Thymus (tissue), 11 donors: ENCODE measurements around the gene TMPO. TPM values are rescaled to one million over a fixed set of nuclear protein-coding genes. Genes with fewer than 3 reads are reported as not detected.
A peak's percentile ranks its signal among the peaks of the same experiment; 100 is the strongest.
"Not testable (repeated sequence)": the region's sequence is repeated elsewhere in the genome, so short reads cannot be mapped to it uniquely, and the experiment has no call there.

Source experiments
- DNase-seq, 9 donors: peaks; one replicate each; pipeline ENCODE4 v3.0.0-alpha.2; 2013; ENCODE audit warnings: low spot score in 9 of 9, low read depth in 6 of 9, missing footprints in 1 of 9
- H3K27ac ChIP-seq, 2 donors: one replicate each; pipeline ENCODE4 v1.5.1; 2013; ENCODE audit warnings: control low read depth in 1 of 2, low read depth in 1 of 2, low read length in 1 of 2, mild to moderate bottlenecking in 1 of 2, moderate library complexity in 1 of 2
- H3K27me3 ChIP-seq, 2 donors: one replicate each; pipeline ENCODE4 v1.5.1; 2013; ENCODE audit warnings: low read length in 1 of 2; ENCODE audit not compliant: control insufficient read depth in 2 of 2, insufficient read depth in 1 of 2
- H3K36me3 ChIP-seq, 2 donors: one replicate each; pipeline ENCODE4 v1.5.1; 2013; ENCODE audit warnings: low read length in 1 of 2, mild to moderate bottlenecking in 1 of 2, moderate library complexity in 1 of 2; ENCODE audit not compliant: control insufficient read depth in 2 of 2, insufficient read depth in 2 of 2
- H3K4me1 ChIP-seq, 2 donors: one replicate each; pipeline ENCODE4 v1.5.1; 2013; ENCODE audit warnings: low read length in 2 of 2; ENCODE audit not compliant: control insufficient read depth in 2 of 2, insufficient read depth in 2 of 2
- H3K4me3 ChIP-seq, 2 donors: one replicate each; pipeline ENCODE4 v1.5.1; 2013; ENCODE audit warnings: low read length in 2 of 2, control low read depth in 1 of 2, mild to moderate bottlenecking in 1 of 2
- H3K9me3 ChIP-seq, 2 donors: one replicate each; pipeline ENCODE4 v1.5.1; 2013; ENCODE audit warnings: low read length in 1 of 2, mild to moderate bottlenecking in 1 of 2; ENCODE audit not compliant: control insufficient read depth in 2 of 2, insufficient read depth in 1 of 2
- WGBS: extraction: QIAGEN DNeasy Blood & Tissue Kit; methylation state at CpG from one replicate; pipeline ENCODE4 v1.1.7; 2013; 5-methylcytosine and 5-hydroxymethylcytosine counted together
- polyA plus RNA-seq: library from polyadenylated mRNA; stranded (reverse); fragments of 200-250 nt; gene quantifications from one replicate; pipeline ENCODE4 v1.2.3, GENCODE V29; 2013
- total RNA-seq: library from RNA; stranded (reverse); fragments of 120-200 nt; gene quantifications from one replicate; pipeline ENCODE4 v1.2.4, GENCODE V29; 2013
- donor health status: healthy.

Gene TMPO
- total and polyA plus RNA-seq, 2 donors, result 89.7 to 271 TPM

GRCh38 chr12:98478606-98479005, 36.8 kb upstream of the TMPO start:
- 96% methylated on average over 5 of the region's 5 CpGs for WGBS
- no peak for DNase-seq

GRCh38 chr12:98483621-98484503, 31.5 kb upstream of the TMPO start:
- Histone ChIP-seq H3K9me3 (no peaks in the 10 kb centered on the region), H3K4me1 (peaks cover 0 to 7% of the 10 kb centered on the region in 2 donors), H3K36me3 (no peaks in the 10 kb centered on the region), H3K27me3 (no peaks in the 10 kb centered on the region), H3K27ac (no peak overlapping the region), H3K4me3 (no peak overlapping the region)
- WGBS, result 97% methylated on average over 7 of the region's 7 CpGs
- no peak for DNase-seq

More at GRCh38 chr12:98478606-98479005, 36.8 kb upstream of the TMPO start:
- Histone ChIP-seq H3K27me3 (no peaks in the 10 kb centered on the region), H3K27ac (no peak overlapping the region), H3K4me1 (peaks cover 0 to under 1% of the 10 kb centered on the region in 2 donors), H3K36me3 (no peaks in the 10 kb centered on the region), H3K4me3 (no peak overlapping the region), H3K9me3 (no peaks in the 10 kb centered on the region)

DNA sequence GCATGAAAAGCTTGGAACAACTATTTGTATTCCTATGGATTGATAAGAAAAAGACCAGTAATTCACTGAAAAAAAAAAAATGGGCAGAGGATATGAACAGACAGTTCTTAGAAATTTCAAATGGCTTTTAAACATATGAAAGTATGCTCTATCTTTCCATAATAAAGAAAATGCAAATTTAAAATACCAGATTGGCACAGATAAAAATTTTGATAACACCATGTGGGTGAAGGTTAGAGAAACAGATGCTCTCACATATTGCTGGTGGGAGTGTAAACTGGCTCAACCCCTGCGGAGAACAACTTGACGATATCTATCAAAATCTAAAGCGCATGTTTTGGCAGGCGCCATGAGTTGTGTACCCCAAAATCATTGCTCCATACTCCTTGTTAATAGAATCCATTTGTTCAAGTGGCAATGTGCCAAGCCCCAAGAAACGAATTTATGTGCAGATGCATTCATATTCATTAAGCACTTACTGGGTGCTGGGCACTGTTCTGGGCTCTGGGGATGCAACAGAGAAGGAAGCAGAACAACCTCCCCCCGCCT, 29.5 kb upstream of the TMPO start:
- no peak overlapping the region for H3K4me3 ChIP-seq
- H3K9me3 ChIP-seq, result no peaks in the 10 kb centered on the region
- peaks cover 0 to 8% of the 10 kb centered on the region in 2 donors for H3K4me1 ChIP-seq
- no peak for DNase-seq
- H3K27me3 ChIP-seq, result no peaks in the 10 kb centered on the region
- H3K36me3 ChIP-seq, result no peaks in the 10 kb centered on the region
- 95% methylated on average over 6 of the region's 6 CpGs for WGBS
- no peak overlapping the region for H3K27ac ChIP-seq

- H3K36me3 ChIP-seq, DNase-seq, H3K9me3 ChIP-seq, H3K27ac ChIP-seq, H3K27me3 ChIP-seq, H3K4me3 ChIP-seq: not testable (repeated sequence)
- H3K4me1 ChIP-seq, result peaks cover 0 to 12% of the 10 kb centered on the region in 2 donors
- 98% methylated on average over 9 of the region's 9 CpGs for WGBS
Measured at GRCh38 chr12:98488416-98488815, 27.0 kb upstream of the TMPO start.

GRCh38 chr12:98489176-98489575, 26.2 kb upstream of the TMPO start:
- Histone ChIP-seq H3K36me3 (no peaks in the 10 kb centered on the region), H3K9me3 (no peaks in the 10 kb centered on the region), H3K4me1 (peaks cover 0 to 6% of the 10 kb centered on the region in 2 donors), H3K27me3 (no peaks in the 10 kb centered on the region), H3K27ac (no peak overlapping the region), H3K4me3 (no peak overlapping the region)
- WGBS, result over 99% methylated on average over 3 of the region's 3 CpGs
- DNase-seq, result no peak

- H3K27me3 ChIP-seq, result no peaks in the 10 kb centered on the region
- H3K9me3 ChIP-seq, result no peaks in the 10 kb centered on the region
- peak overlapping the region; percentile 78 to 87 for H3K27ac ChIP-seq
- no peaks in the 10 kb centered on the region for H3K36me3 ChIP-seq
- peak overlapping the region in 1 of 2 donors; percentile 9 for H3K4me3 ChIP-seq
- DNase-seq, result peak; percentile 64 to 93 (median 85)
- peaks cover 0 to 5% of the 10 kb centered on the region in 2 donors for H3K4me1 ChIP-seq
- 28% methylated on average over 14 of the region's 14 CpGs for WGBS
Measured at GRCh38 chr12:98490501-98491453, 24.6 kb upstream of the TMPO start.

DNA sequence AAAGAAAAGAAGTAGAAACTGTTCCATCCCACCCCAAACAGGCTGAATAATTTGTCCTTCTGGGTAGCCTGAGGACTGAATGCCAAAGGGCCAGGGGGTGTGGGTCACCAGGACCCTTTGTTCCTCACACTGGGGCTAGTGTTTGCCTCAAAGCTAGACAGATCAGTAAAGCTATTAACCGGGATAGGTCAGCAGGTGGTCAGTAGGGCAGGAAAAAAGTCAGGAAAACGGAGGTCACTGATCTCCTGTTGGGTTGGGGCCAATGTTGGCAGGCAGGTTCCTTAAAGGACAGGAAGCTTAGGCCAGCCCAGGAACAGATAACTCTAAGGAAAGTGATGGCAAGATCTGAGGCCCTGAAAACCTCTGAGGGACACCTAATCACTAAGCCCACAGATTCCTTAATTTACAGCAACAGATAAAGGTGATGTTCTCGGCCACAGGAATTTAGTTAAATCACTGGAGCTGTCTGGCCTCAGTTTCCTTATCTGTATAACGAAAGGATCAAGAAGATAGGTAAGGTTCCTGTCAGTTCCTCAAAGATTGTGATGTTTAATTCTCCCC, 22.7 kb upstream of the TMPO start:
- DNase-seq, result no peak
- Histone ChIP-seq H3K27ac (no peak overlapping the region), H3K4me1 (peaks cover 0 to 5% of the 10 kb centered on the region in 2 donors), H3K4me3 (no peak overlapping the region), H3K27me3 (no peaks in the 10 kb centered on the region), H3K36me3 (no peaks in the 10 kb centered on the region), H3K9me3 (no peaks in the 10 kb centered on the region)
- WGBS, result 95% methylated on average over 4 of the region's 4 CpGs

DNA sequence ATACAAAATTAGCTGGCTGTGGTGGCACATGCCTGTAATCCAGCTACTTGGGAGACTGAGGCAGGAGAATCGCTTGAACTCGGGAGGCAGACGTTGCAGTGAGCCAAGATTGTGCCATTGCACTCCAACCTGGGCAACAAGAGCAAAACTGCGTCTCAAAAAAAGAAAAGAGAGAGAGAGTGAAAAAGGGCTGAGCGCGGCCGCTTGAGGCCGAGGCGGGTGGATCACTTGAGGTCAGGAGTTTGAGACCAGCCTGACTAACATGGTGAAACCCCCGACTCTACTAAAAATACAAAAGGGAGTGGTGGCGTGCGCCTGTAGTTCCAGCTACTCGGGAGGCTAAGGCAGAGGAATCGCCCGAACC, 14.1 kb upstream of the TMPO start:
- not testable (repeated sequence) for H3K4me3 ChIP-seq, H3K27ac ChIP-seq, DNase-seq, H3K4me1 ChIP-seq, H3K9me3 ChIP-seq, H3K27me3 ChIP-seq, H3K36me3 ChIP-seq
- 98% methylated on average over 15 of the region's 15 CpGs for WGBS
